Natural killer cell treated with Interleukin-12 subunit alpha and Interleukin-12 subunit beta and Interleukin-15 and Interleukin-18, amount 100 ng/mL, for 72 hours (primary cell): Measurements from ENCODE around the gene WFDC1. TPM values are rescaled to one million over a fixed set of nuclear protein-coding genes. Genes with fewer than 3 reads are reported as not detected.

Source experiments
- ATAC-seq, 2 donors: fragments of 150-1000 bp; cut with Tn5 transposase in 1 of 2; sonication (Bioruptor Pico), chemical (Tn5 transposase) in 1 of 2; 2 replicates each; pipeline ENCODE4 v1.10.0; 2021
- DNase-seq: peaks from one replicate; pipeline ENCODE4 v3.0.0; 2022; ENCODE audit warnings: low spot score
- H3K27ac Mint-ChIP-seq, 2 donors: 1 replicate in 1 of 2; 2 replicates in 1 of 2; pipeline ENCODE4 v1.8.0; 2022; ENCODE audit warnings: mixed read lengths in 2 of 2, mild to moderate bottlenecking in 1 of 2, moderate library complexity in 1 of 2
- H3K27me3 Mint-ChIP-seq, 2 donors: 1 replicate in 1 of 2; 2 replicates in 1 of 2; pipeline ENCODE4 v1.8.0; 2022; ENCODE audit warnings: mixed read lengths in 2 of 2
- H3K36me3 Mint-ChIP-seq: one replicate; pipeline ENCODE4 v1.8.0; 2022; ENCODE audit warnings: mixed read lengths
- H3K4me1 Mint-ChIP-seq, 2 donors: 1 replicate in 1 of 2; 2 replicates in 1 of 2; pipeline ENCODE4 v1.8.0; 2022; ENCODE audit warnings: low read depth in 2 of 2, mixed read lengths in 2 of 2, mild to moderate bottlenecking in 1 of 2
- H3K4me3 Mint-ChIP-seq: one replicate; pipeline ENCODE4 v1.8.0; 2022; ENCODE audit warnings: mixed read lengths
- H3K9me3 Mint-ChIP-seq: 2 replicates; pipeline ENCODE4 v1.8.0; 2022; ENCODE audit warnings: mixed read lengths
- total RNA-seq, 2 donors: library from RNA; stranded (reverse); gene quantifications; one replicate each; pipeline ENCODE4 v1.2.3, GENCODE V29; 2022

Gene WFDC1
- total RNA-seq, 2 donors from 2014 or later = not detected

- Mint-ChIP-seq H3K27ac (no peak overlapping the region), H3K4me3 (no peak overlapping the region), H3K4me1 (no peaks in the 10 kb centered on the region)
These were observed 5.2 kb downstream of the WFDC1 start for GRCh38 chr16:84299734-84300440.

GRCh38 chr16:84302111-84302954 is 7.7 kb downstream of the WFDC1 start:
- H3K4me1 Mint-ChIP-seq = no peaks in the 10 kb centered on the region
- H3K9me3 Mint-ChIP-seq = no peaks in the 10 kb centered on the region
- H3K36me3 Mint-ChIP-seq = no peaks in the 10 kb centered on the region
- H3K27me3 Mint-ChIP-seq = peaks cover 4 to 18% of the 10 kb centered on the region in 2 donors
- H3K4me3 Mint-ChIP-seq = no peak overlapping the region
- no peak overlapping the region for H3K27ac Mint-ChIP-seq
- no peak for DNase-seq
- no peak for ATAC-seq

More at GRCh38 chr16:84299734-84300440, 5.2 kb downstream of the WFDC1 start:
- peaks cover 19 to 24% of the 10 kb centered on the region in 2 donors for H3K27me3 Mint-ChIP-seq
- DNase-seq = peak; percentile 44
- no peaks in the 10 kb centered on the region for H3K9me3 Mint-ChIP-seq
- no peak for ATAC-seq
- no peaks in the 10 kb centered on the region for H3K36me3 Mint-ChIP-seq

- peaks cover 4 to 18% of the 10 kb centered on the region in 2 donors for H3K27me3 Mint-ChIP-seq
- H3K9me3 Mint-ChIP-seq = no peaks in the 10 kb centered on the region
- H3K36me3 Mint-ChIP-seq = no peaks in the 10 kb centered on the region
- H3K4me1 Mint-ChIP-seq = no peaks in the 10 kb centered on the region
- ATAC-seq (no peak), DNase-seq (no peak)
- no peak overlapping the region for H3K27ac Mint-ChIP-seq
- H3K4me3 Mint-ChIP-seq = no peak overlapping the region
These were observed 8.3 kb downstream of the WFDC1 start for GRCh38 chr16:84303023-84303422.

GRCh38 chr16:84303516-84303915 is 8.8 kb downstream of the WFDC1 start:
- Mint-ChIP-seq H3K4me1 (no peaks in the 10 kb centered on the region), H3K36me3 (no peaks in the 10 kb centered on the region), H3K9me3 (no peaks in the 10 kb centered on the region), H3K27ac (no peak overlapping the region), H3K27me3 (peaks cover 4 to 18% of the 10 kb centered on the region in 2 donors), H3K4me3 (no peak overlapping the region)
- no peak for DNase-seq
- ATAC-seq = no peak

DNA sequence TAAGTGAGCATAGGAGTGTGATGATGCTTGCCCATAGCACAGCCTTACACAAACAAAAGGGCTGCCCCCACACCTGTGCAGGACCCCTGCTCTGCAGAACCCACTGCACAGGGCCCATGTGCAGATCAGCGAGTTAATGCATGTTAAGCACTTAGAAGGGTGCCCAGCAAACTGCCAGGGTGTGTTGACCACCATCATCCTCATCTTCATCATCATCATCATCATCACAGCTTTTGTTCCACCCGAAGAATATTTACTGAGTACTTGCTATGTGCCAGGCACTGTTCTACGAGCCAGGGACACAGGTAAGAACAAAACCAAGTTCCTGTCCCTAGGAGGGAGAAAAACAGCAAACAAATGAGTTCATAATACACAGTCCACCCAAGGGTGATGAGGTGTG is 11.9 kb downstream of the WFDC1 start:
- no peaks in the 10 kb centered on the region for H3K9me3 Mint-ChIP-seq
- ATAC-seq (no peak), DNase-seq (no peak)
- peaks cover 8 to 18% of the 10 kb centered on the region in 2 donors for H3K27me3 Mint-ChIP-seq
- no peaks in the 10 kb centered on the region for H3K4me1 Mint-ChIP-seq
- no peaks in the 10 kb centered on the region for H3K36me3 Mint-ChIP-seq
- H3K27ac Mint-ChIP-seq = no peak overlapping the region
- no peak overlapping the region for H3K4me3 Mint-ChIP-seq

DNA sequence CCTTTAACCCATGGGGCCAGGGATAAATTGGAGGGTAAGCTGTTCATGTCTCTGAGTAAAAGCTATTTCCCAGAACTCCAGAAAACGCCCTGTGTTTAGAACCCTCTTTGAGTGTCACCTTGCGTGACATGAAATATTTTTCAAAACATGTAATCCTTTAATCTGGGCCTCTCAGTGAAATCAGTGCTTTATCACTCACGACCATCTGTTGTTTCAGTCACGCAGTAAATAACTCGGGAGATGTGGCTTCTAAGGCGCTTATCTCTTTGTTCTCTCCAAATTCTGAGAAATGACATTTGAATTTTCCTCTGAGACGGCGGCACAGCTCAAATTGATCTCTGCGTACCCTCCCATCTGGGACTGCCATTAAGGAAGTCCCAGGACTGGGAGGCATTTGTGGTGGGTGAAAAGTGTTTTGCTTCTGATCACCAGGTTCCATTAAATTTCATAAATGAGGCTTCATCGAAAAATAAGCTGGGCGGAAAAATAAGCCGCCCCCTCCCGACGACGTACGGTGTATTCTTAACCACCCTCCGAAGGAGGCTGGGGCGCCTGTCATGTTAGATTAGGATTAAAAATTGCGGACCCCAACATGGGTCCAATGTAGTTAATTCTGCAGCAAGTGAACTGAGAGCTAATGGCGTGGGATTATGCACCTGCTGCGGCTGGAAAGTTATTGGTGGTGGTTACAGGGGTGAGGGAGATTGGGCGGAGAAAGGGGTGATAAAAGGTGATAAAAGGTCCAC is 12.7 kb downstream of the WFDC1 start:
- Mint-ChIP-seq H3K4me1 (no peaks in the 10 kb centered on the region), H3K27ac (no peak overlapping the region), H3K36me3 (no peaks in the 10 kb centered on the region), H3K27me3 (peaks cover 13 to 23% of the 10 kb centered on the region in 2 donors), H3K4me3 (no peak overlapping the region), H3K9me3 (no peaks in the 10 kb centered on the region)
- no peak for DNase-seq
- ATAC-seq = no peak

GRCh38 chr16:84308120-84308519 is 13.4 kb downstream of the WFDC1 start:
- Mint-ChIP-seq H3K27me3 (peaks cover 15 to 26% of the 10 kb centered on the region in 2 donors), H3K4me3 (no peak overlapping the region), H3K36me3 (no peaks in the 10 kb centered on the region), H3K27ac (no peak overlapping the region), H3K9me3 (no peaks in the 10 kb centered on the region), H3K4me1 (no peaks in the 10 kb centered on the region)
- no peak for DNase-seq
- peak; percentile 4 to 13 for ATAC-seq

- Mint-ChIP-seq H3K36me3 (no peaks in the 10 kb centered on the region), H3K27me3 (peaks cover 20% of the 10 kb centered on the region in 2 donors), H3K4me3 (no peak overlapping the region), H3K9me3 (no peaks in the 10 kb centered on the region), H3K4me1 (no peaks in the 10 kb centered on the region), H3K27ac (no peak overlapping the region)
- no peak for ATAC-seq
- DNase-seq = no peak
These were observed 16.0 kb downstream of the WFDC1 start for GRCh38 chr16:84310642-84311041.

DNA sequence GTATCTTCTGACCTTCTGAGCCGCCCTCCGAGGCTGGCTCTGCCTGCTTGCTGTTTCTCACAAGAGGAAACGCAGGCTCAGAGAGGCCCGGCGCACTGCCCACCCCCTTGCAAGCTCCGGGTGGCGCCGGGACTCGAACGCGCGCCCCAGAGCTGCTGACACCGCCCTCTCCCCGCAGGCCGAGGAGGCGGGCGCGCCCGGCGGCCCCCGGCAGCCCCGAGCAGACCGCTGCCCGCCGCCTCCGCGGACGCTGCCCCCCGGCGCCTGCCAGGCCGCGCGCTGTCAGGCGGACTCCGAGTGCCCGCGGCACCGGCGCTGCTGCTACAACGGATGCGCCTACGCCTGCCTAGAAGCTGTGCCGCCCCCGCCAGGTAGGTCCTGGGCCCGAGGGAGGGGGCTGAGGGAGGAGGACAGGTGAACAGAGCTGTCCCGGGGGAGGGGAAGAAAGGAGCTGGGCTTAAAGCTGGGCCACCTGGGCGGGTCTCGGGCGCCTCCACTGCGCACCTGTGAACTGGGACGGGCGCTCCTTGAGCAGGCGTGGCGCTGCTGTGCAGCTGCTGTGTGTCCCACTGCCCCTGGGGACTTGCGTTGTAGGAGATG is 18.2 kb downstream of the WFDC1 start:
- H3K27ac Mint-ChIP-seq = no peak overlapping the region
- no peak for ATAC-seq
- peaks cover 18 to 23% of the 10 kb centered on the region in 2 donors for H3K27me3 Mint-ChIP-seq
- no peaks in the 10 kb centered on the region for H3K36me3 Mint-ChIP-seq
- no peaks in the 10 kb centered on the region for H3K9me3 Mint-ChIP-seq
- H3K4me3 Mint-ChIP-seq = no peak overlapping the region
- no peak for DNase-seq
- H3K4me1 Mint-ChIP-seq = no peaks in the 10 kb centered on the region

DNA sequence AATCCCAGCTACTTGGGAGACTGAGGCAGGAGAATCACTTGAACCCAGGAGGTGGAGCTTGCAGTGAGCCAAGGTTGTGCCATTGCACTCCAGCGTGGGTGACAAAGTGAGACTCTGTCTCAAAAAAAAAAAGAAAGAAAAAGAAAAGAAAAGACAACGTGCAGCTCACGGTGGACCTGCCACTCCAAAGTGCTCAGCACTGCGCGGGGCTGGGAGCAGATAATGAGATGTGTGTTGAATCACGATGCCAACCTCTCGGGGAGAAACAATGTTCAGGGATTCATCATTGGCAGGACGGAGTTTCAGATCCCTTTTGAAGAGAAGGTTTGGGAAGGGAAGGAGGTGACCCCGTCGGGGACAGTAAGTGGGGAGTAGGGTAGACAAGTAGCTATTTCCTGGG is 19.2 kb downstream of the WFDC1 start:
- H3K4me1 Mint-ChIP-seq = no peaks in the 10 kb centered on the region
- H3K27me3 Mint-ChIP-seq = peaks cover 18 to 23% of the 10 kb centered on the region in 2 donors
- no peaks in the 10 kb centered on the region for H3K36me3 Mint-ChIP-seq
- no peak for DNase-seq
- no peak for ATAC-seq
- H3K9me3 Mint-ChIP-seq = no peaks in the 10 kb centered on the region
- H3K27ac Mint-ChIP-seq = no peak overlapping the region
- H3K4me3 Mint-ChIP-seq = no peak overlapping the region

DNA sequence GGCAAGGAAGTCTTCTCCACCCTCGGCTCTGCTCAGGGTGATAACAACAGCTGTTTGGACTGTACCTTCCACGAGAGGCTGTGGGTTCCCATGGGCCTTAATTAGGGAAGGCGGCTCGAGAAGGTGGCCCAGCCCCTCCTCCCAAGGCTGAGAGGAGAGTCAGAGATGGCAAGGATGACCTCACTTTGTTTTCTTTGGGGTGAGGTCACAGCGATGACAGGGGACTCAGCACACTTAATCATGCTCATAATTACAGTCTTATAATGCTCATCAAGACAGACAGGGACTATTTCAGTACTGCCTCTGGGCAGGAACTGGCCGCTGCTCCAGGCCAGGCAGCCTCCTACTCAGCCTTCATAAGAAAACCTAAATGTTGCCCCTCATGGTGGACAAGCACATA is 19.7 kb downstream of the WFDC1 start:
- DNase-seq = no peak
- Mint-ChIP-seq H3K27me3 (peaks cover 18 to 23% of the 10 kb centered on the region in 2 donors), H3K9me3 (no peaks in the 10 kb centered on the region), H3K36me3 (no peaks in the 10 kb centered on the region), H3K4me1 (no peaks in the 10 kb centered on the region), H3K27ac (no peak overlapping the region), H3K4me3 (no peak overlapping the region)
- ATAC-seq = no peak

DNA sequence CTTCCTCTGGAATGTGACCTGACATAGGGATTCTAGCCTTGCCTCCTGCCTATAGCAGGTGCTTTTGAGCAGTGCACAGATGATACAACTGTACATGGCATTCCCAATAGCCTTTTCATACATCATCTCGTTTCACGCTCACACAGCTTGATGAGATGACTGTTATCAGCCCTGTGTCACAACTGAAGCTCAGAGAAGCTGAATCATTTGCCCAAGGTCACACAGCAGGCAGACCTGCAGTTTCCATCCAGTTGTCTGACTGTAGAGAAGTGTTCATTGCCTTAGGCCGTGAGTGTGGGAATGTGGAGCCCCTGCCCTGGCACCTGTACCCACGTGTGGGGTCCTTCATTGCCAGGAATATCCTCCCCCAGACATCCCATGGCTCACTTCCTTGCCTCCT is 20.1 kb downstream of the WFDC1 start:
- Mint-ChIP-seq H3K27me3 (peaks cover 18 to 23% of the 10 kb centered on the region in 2 donors), H3K27ac (no peak overlapping the region), H3K4me3 (no peak overlapping the region), H3K4me1 (no peaks in the 10 kb centered on the region), H3K36me3 (no peaks in the 10 kb centered on the region), H3K9me3 (no peaks in the 10 kb centered on the region)
- DNase-seq (no peak), ATAC-seq (no peak)

DNA sequence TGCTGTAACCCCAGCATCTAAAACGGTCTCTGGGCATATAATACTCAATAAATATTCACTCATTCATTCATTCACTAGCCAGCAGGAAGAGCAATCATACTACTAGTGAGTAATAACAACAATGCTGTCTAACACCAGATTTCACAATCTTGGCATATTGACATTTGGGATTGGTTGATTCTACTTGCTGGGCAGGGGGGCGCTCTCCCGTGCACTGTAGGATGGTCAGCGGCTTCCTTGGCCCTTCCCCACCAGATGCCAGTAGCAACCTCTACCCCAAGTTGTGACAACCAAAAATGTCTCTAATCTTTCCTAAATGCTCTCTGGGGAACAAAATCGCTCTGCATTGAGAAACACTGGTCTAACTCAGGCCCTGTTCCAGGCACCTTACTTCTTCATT is 20.7 kb downstream of the WFDC1 start:
- no peak overlapping the region for H3K4me3 Mint-ChIP-seq

More for the DNA sequence above, 20.7 kb downstream of the WFDC1 start:
- no peaks in the 10 kb centered on the region for H3K4me1 Mint-ChIP-seq
- DNase-seq (no peak), ATAC-seq (no peak)
- H3K9me3 Mint-ChIP-seq = no peaks in the 10 kb centered on the region
- no peak overlapping the region for H3K27ac Mint-ChIP-seq
- H3K27me3 Mint-ChIP-seq = peaks cover 18 to 23% of the 10 kb centered on the region in 2 donors
- H3K36me3 Mint-ChIP-seq = no peaks in the 10 kb centered on the region
